GM23338 (cell line): ENCODE results near the gene UGGT2. TPM values are rescaled to one million over a fixed set of nuclear protein-coding genes. Genes with fewer than 3 reads are reported as not detected.

Source experiments
- ATAC-seq: fragments of 200-7000 bp; cut with Tn5 transposase; 3 replicates; pipeline ENCODE4 v1.9.1; 2020
- DNase-seq: peaks from one replicate; pipeline ENCODE4 v3.0.0-alpha.2; 2015; ENCODE audit warnings: low spot score
- H2AFZ ChIP-seq: fragments of 200-600 bp; sonication (generic); 2 replicates; pipeline ENCODE4 v1.8.0; 2016; ENCODE audit warnings: antibody characterized with exemption, mild to moderate bottlenecking, moderate library complexity
- H3F3A ChIP-seq: fragments of 200-600 bp; sonication (generic); replicated peaks from 2 replicates; pipeline ENCODE4 v1.8.0; 2017; ENCODE audit warnings: antibody characterized with exemption, mixed run types, low read depth
- H3K27ac ChIP-seq: fragments of 200-600 bp; sonication (generic); 2 replicates; pipeline ENCODE4 v1.6.1; 2016; ENCODE audit warnings: low read depth
- H3K27me3 ChIP-seq: fragments of 200-600 bp; sonication (generic); 2 replicates; pipeline ENCODE4 v1.8.0; 2016; ENCODE audit warnings: mild to moderate bottlenecking, mixed run types, moderate library complexity; ENCODE audit not compliant: insufficient read depth
- H3K36me3 ChIP-seq: fragments of 200-600 bp; sonication (generic); 2 replicates; pipeline ENCODE4 v1.8.0; 2016; ENCODE audit warnings: mild to moderate bottlenecking; ENCODE audit not compliant: insufficient read depth
- H3K4me1 ChIP-seq: fragments of 200-600 bp; sonication (generic); 2 replicates; pipeline ENCODE4 v1.8.0; 2016; ENCODE audit warnings: mild to moderate bottlenecking, moderate library complexity; ENCODE audit not compliant: insufficient read depth
- H3K4me2 ChIP-seq: fragments of 200-600 bp; sonication (generic); 2 replicates; pipeline ENCODE4 v1.7.1; 2017; ENCODE audit warnings: mixed run types
- H3K4me3 ChIP-seq: fragments of 200-600 bp; sonication (generic); 2 replicates; pipeline ENCODE4 v1.6.1; 2016; ENCODE audit warnings: mixed run types
- H3K79me2 ChIP-seq: fragments of 200-600 bp; sonication (generic); replicated peaks from 2 replicates; pipeline ENCODE4 v1.8.0; 2017; ENCODE audit warnings: mild to moderate bottlenecking; ENCODE audit not compliant: insufficient read depth
- H3K9me2 ChIP-seq: fragments of 200-600 bp; sonication (generic); 2 replicates; pipeline ENCODE4 v1.8.0; 2017; ENCODE audit not compliant: insufficient read depth
- H4K20me1 ChIP-seq: fragments of 200-600 bp; sonication (generic); replicated peaks from 2 replicates; pipeline ENCODE4 v1.8.0; 2017; ENCODE audit warnings: mild to moderate bottlenecking; ENCODE audit not compliant: insufficient read depth
- H3K27ac Mint-ChIP-seq: 2 replicates; pipeline ENCODE4 v1.8.0; 2020; ENCODE audit warnings: inconsistent platforms, mild to moderate bottlenecking, moderate library complexity, mixed read lengths
- H3K27me3 Mint-ChIP-seq: 3 replicates; pipeline ENCODE4 v1.8.0; 2022; ENCODE audit warnings: low read depth, mild to moderate bottlenecking, moderate library complexity, mixed read lengths, inconsistent platforms; ENCODE audit not compliant: insufficient read depth, poor library complexity
- H3K36me3 Mint-ChIP-seq: 3 replicates; pipeline ENCODE4 v1.8.0; 2021; ENCODE audit warnings: low read depth, mild to moderate bottlenecking, inconsistent platforms, moderate library complexity, mixed read lengths
- H3K4me1 Mint-ChIP-seq: 3 replicates; pipeline ENCODE4 v1.8.0; 2020; ENCODE audit warnings: mild to moderate bottlenecking, inconsistent platforms, mixed read lengths
- H3K4me3 Mint-ChIP-seq: 3 replicates; pipeline ENCODE4 v1.8.0; 2021; ENCODE audit warnings: moderate library complexity, mild to moderate bottlenecking, inconsistent platforms, mixed read lengths
- H3K9me3 Mint-ChIP-seq: 3 replicates; pipeline ENCODE4 v1.8.0; 2020; ENCODE audit warnings: moderate library complexity, mild to moderate bottlenecking, inconsistent platforms, mixed read lengths
- EZH2 ChIP-seq: fragments of 200-600 bp; sonication (generic); IDR thresholded peaks from one replicate; pipeline ENCODE4 v1.8.0; 2017; ENCODE audit warnings: antibody characterized with exemption, mild to moderate bottlenecking, low read depth; ENCODE audit not compliant: unreplicated experiment
- JUNB ChIP-seq: IDR thresholded peaks from one replicate; pipeline ENCODE4 v1.6.1; 2016; ENCODE audit warnings: antibody characterized with exemption; ENCODE audit not compliant: unreplicated experiment
- POLR2AphosphoS5 ChIP-seq: IDR thresholded peaks from 2 replicates; pipeline ENCODE4 v1.6.1; 2016; ENCODE audit warnings: antibody characterized with exemption, low read depth
- REST ChIP-seq: IDR thresholded peaks from one replicate; pipeline ENCODE4 v1.6.1; 2018; ENCODE audit warnings: antibody characterized with exemption; ENCODE audit not compliant: unreplicated experiment
- STAT1 ChIP-seq: IDR thresholded peaks from one replicate; pipeline ENCODE4 v1.6.1; 2016; ENCODE audit warnings: antibody characterized with exemption; ENCODE audit not compliant: unreplicated experiment
- ZNF114 ChIP-seq: fragments of 250-450 bp; sonication (Bioruptor Pico); IDR thresholded peaks from 2 replicates; pipeline ENCODE4 v1.5.0; 2020; ENCODE audit warnings: mild to moderate bottlenecking, moderate library complexity
- ZNF331 ChIP-seq: fragments of 250-450 bp; sonication (Bioruptor Pico); IDR thresholded peaks from 2 replicates; pipeline ENCODE4 v1.5.0; 2020; ENCODE audit warnings: low read depth, mild to moderate bottlenecking, moderate library complexity
- ZNF462 ChIP-seq: fragments of 250-450 bp; sonication (Bioruptor Pico); IDR thresholded peaks from 2 replicates; pipeline ENCODE4 v1.5.0; 2020; ENCODE audit warnings: mild to moderate bottlenecking, moderate library complexity
- polyA plus RNA-seq: library from polyadenylated mRNA; unstranded; fragments of >200 nt; fragmentation: Nextera tagmentation; extraction: Ambion mirVana; gene quantifications from 2 replicates; pipeline ENCODE4 v1.2.1, GENCODE V29; 2016
- total RNA-seq: library from RNA; depleted of rRNA; stranded (reverse); fragments of >200 nt; shearing (Covaris generic); gene quantifications from 2 replicates; pipeline ENCODE4 v1.2.3, GENCODE V29; 2014
- TF ChIP-seq, protein P1 (sequence below): IDR thresholded peaks from 2 replicates; pipeline ENCODE4 v1.6.1; 2016; ENCODE audit warnings: antibody characterized with exemption

UGGT2 gene
- total and polyA plus RNA-seq, 2 experiments from 2014 or later: 44.0 to 60.5 TPM

DNA sequence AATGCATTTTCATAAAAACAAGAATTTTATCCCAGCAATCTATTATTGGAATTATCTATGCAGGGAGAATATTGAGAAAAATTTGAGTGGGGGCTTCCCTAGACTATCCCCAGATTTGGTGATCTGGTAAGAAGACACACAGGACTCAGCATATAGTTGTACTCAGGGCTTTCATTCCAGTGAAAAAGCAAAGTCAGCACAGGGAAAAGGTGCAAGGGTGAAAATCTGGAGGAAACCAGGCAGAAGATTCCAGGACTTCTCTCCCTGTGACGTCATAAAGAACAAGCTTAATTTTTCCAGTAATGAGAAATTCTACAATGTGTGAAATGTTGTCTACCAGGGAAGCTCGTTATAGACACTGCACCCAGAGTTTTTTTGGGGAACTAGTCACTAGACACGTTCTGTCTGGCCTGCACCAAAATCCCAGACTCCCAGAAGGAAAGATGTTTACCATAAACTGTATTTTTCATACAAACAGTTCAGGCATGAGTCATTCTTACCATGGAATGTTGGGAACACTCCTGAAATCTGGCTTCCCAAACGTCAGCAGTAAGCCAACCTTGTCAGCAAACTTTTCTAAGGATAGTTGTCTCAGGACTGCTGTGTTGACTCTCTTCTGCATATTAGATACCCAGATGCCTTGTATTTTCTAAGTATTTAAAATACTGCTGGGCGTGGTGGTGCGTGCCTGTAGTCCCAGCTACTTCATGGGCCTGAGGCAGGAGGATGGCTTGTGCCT is 268.9 kb downstream of the UGGT2 start:
- peaks cover 7% of the 10 kb centered on the region; the same call in 1 of the 2 replicates for H3K36me3 ChIP-seq
- H3K4me2 ChIP-seq: no peak overlapping the region
- H3F3A ChIP-seq: no peaks in the 10 kb centered on the region
- TF ChIP-seq ZNF114 (CRISPR knock-in tag) (no peak), JUNB (no peak), POLR2AphosphoS5 (no peak), REST (no peak), ZNF462 (CRISPR knock-in tag) (no peak), EZH2 (no peak), ZNF331 (CRISPR knock-in tag) (no peak), STAT1 (no peak)
- TF ChIP-seq, protein P1, sequence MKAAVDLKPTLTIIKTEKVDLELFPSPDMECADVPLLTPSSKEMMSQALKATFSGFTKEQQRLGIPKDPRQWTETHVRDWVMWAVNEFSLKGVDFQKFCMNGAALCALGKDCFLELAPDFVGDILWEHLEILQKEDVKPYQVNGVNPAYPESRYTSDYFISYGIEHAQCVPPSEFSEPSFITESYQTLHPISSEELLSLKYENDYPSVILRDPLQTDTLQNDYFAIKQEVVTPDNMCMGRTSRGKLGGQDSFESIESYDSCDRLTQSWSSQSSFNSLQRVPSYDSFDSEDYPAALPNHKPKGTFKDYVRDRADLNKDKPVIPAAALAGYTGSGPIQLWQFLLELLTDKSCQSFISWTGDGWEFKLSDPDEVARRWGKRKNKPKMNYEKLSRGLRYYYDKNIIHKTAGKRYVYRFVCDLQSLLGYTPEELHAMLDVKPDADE: no peak
- H3K27ac Mint-ChIP-seq: no peak overlapping the region
- H2AFZ ChIP-seq: no peak overlapping the region
- no peak overlapping the region for H3K4me3 ChIP-seq
- no peaks in the 10 kb centered on the region; the same call in 2 of the 3 replicates for H3K4me1 Mint-ChIP-seq
- DNase-seq (no peak), ATAC-seq (no peak)
- H3K9me3 Mint-ChIP-seq: peaks cover 10% of the 10 kb centered on the region; the same call in 2 of the 3 replicates
- no peaks in the 10 kb centered on the region for H3K79me2 ChIP-seq
- H3K27ac ChIP-seq: no peak overlapping the region
- no peaks in the 10 kb centered on the region for H3K27me3 ChIP-seq
- H3K36me3 Mint-ChIP-seq: peaks cover 14% of the 10 kb centered on the region
- no peaks in the 10 kb centered on the region for H3K9me2 ChIP-seq
- no peaks in the 10 kb centered on the region for H3K27me3 Mint-ChIP-seq
- no peak overlapping the region for H3K4me3 Mint-ChIP-seq
- no peaks in the 10 kb centered on the region for H3K4me1 ChIP-seq
- H4K20me1 ChIP-seq: no peaks in the 10 kb centered on the region
